Measurements from ENCODE around the gene AMPD2. TPM values are rescaled to one million over a fixed set of nuclear protein-coding genes. Genes with fewer than 3 reads are reported as not detected.

AMPD2 gene
- total and polyA plus RNA-seq, 2 donors (not counting 3 experiments of a cell fraction or from before 2014, with no cell fraction given): 69.4 TPM

- Histone ChIP-seq H3K27me3 (ENCODE audit: control insufficient read depth in 2 of 2, insufficient read depth in 2 of 2, low read length in 2 of 2) (no peaks in the 10 kb centered on the region), H3K4me3 (replicated peaks in 1 of 3; ENCODE audit: insufficient read depth in 1 of 3, low read depth in 1 of 3, low read length in 3 of 3) (no peak overlapping the region), H3K27ac (ENCODE audit: insufficient read depth, low read depth, low read length) (no peak overlapping the region), H3K9ac (replicated peaks; ENCODE audit: extremely low read depth, insufficient read depth, low read length) (no peak overlapping the region), H4K20me1 (replicated peaks; ENCODE audit: control insufficient read depth, extremely low read depth, insufficient read depth, low read length) (no peaks in the 10 kb centered on the region), H3K36me3 (ENCODE audit: control insufficient read depth in 2 of 2, extremely low read depth in 1 of 2, insufficient read depth in 2 of 2, low read length in 2 of 2) (no peaks in the 10 kb centered on the region), H3K4me2 (ENCODE audit: insufficient read depth, low read length) (no peak overlapping the region), H3K79me2 (ENCODE audit: control insufficient read depth, insufficient read depth, low read length) (no peaks in the 10 kb centered on the region), H2AFZ (ENCODE audit: low read depth, low read length) (no peak overlapping the region), H3K9me1 (replicated peaks; ENCODE audit: control insufficient read depth, extremely low read depth, insufficient read depth, low read length) (no peaks in the 10 kb centered on the region), H3K4me1 (ENCODE audit: control insufficient read depth, extremely low read depth, insufficient read depth, low read length) (no peaks in the 10 kb centered on the region), H3K9me3 (replicated peaks; ENCODE audit: control insufficient read depth, insufficient read depth, low read length) (no peaks in the 10 kb centered on the region)
- ChIA-PET POLR2A (no interaction called here), CTCF (interaction anchor here (1.2 to 2.2 kb wide), 4 partner anchors 99 to 340 kb away, joined by 3 to 17 read pairs (median 8); partner anchors contain the start of gene AHCYL1)
- FAIRE-seq: no peak
- TF ChIP-seq POLR2AphosphoS5 (IDR thresholded peaks at IDR 0.05; ENCODE audit: insufficient read depth, low read depth, low read length) (no peak), MAX (IDR thresholded peaks at IDR 0.05; ENCODE audit: insufficient read depth, insufficient read length) (no peak), EZH2 (IDR thresholded peaks at IDR 0.05; ENCODE audit: borderline replicate concordance, low read depth, low read length, severe bottlenecking) (no peak), JUN (IDR thresholded peaks at IDR 0.05; ENCODE audit: borderline replicate concordance, insufficient read depth, insufficient read length, low read depth) (no peak), FOS (IDR thresholded peaks at IDR 0.05; ENCODE audit: borderline replicate concordance, insufficient read depth, low read length) (no peak), CTCF (IDR thresholded peaks at IDR 0.05; ENCODE audit: extremely low read depth in 1 of 2, insufficient read depth in 1 of 2, low read depth in 1 of 2, low read length in 2 of 2) (no peak), POLR2A (IDR thresholded peaks at IDR 0.05; ENCODE audit: low read depth, low read length) (no peak), MYC (IDR thresholded peaks at IDR 0.05; ENCODE audit: low read depth, low read length) (no peak), GATA2 (IDR thresholded peaks at IDR 0.05; ENCODE audit: insufficient read depth, insufficient read length, low read depth, low read length) (no peak)
- DNase-seq (ENCODE audit: low read depth, low spot score): peak; percentile 67
- intact Hi-C loops (cut with micrococcal nuclease) (loop anchor here (5.0 kb wide), 1 partner anchor 147 kb away; no protein-coding TSS in a partner anchor), dilution Hi-C loops (cut with MboI; ENCODE audit: extremely low pct_ligation_motif_present, low sequenced_read_pairs) (no loop called here)
- BruUV-seq (replicated peaks): no TSS peak
Observed at GRCh38 chr1:109644670-109645069, 25.0 kb downstream of the AMPD2 start.
